Measurements from ENCODE around the gene CD72.
"Not testable (repeated sequence)": the region's sequence is repeated elsewhere in the genome, so short reads cannot be mapped to it uniquely, and the experiment has no call there.

Gene CD72

GRCh38 chr9:35649431-35650340 lies 31.5 kb upstream of the CD72 start:
- peak in 1 of 5 donors; percentile 60 for DNase-seq

- DNase-seq, result peak; percentile 83 to 94 (median 87)
Measured at GRCh38 chr9:35646533-35647265, 28.5 kb upstream of the CD72 start.

- DNase-seq, result peak in 1 of 5 donors; percentile 43
Measured at GRCh38 chr9:35646153-35646532, 27.9 kb upstream of the CD72 start.

- not testable (repeated sequence) for DNase-seq
Measured at GRCh38 chr9:35645736-35646135, 27.5 kb upstream of the CD72 start.

- DNase-seq, result no peak
Measured at GRCh38 chr9:35643046-35643445, 24.8 kb upstream of the CD72 start.

GRCh38 chr9:35641478-35641877 lies 23.3 kb upstream of the CD72 start:
- DNase-seq, result not testable (repeated sequence)

- DNase-seq, result not testable (repeated sequence)
Measured at GRCh38 chr9:35640431-35640830, 22.2 kb upstream of the CD72 start.

- DNase-seq, result no peak
Measured at GRCh38 chr9:35639631-35640030, 21.4 kb upstream of the CD72 start.

GRCh38 chr9:35639225-35639624 lies 21.0 kb upstream of the CD72 start:
- not testable (repeated sequence) for DNase-seq

GRCh38 chr9:35638751-35639150 lies 20.5 kb upstream of the CD72 start:
- DNase-seq, result peak in 1 of 5 donors; percentile 55

- DNase-seq, result not testable (repeated sequence)
Measured at GRCh38 chr9:35637427-35637955, 19.3 kb upstream of the CD72 start.

- DNase-seq, result not testable (repeated sequence)
Measured at GRCh38 chr9:35636877-35637246, 18.6 kb upstream of the CD72 start.

- DNase-seq, result no peak
Measured at GRCh38 chr9:35636135-35636876, 18.1 kb upstream of the CD72 start.

GRCh38 chr9:35635730-35636129 lies 17.5 kb upstream of the CD72 start:
- DNase-seq, result no peak

GRCh38 chr9:35629597-35629996 lies 11.4 kb upstream of the CD72 start:
- DNase-seq, result no peak

- DNase-seq, result no peak
Measured at GRCh38 chr9:35628389-35628991, 10.3 kb upstream of the CD72 start.

- DNase-seq, result no peak
Measured at GRCh38 chr9:35627575-35627974, 9.4 kb upstream of the CD72 start.

GRCh38 chr9:35619800-35620158 lies 1.6 kb upstream of the CD72 start:
- DNase-seq, result no peak

GRCh38 chr9:35618854-35619799 lies 914 bp upstream of the CD72 start:
- DNase-seq, result peak in 1 of 5 donors; percentile 59

- no peak for DNase-seq
Measured at GRCh38 chr9:35617548-35617947, 665 bp downstream of the CD72 start.

Data from T-helper 1 cell (primary cell).